ENCODE data around the gene ZACN. TPM values are rescaled to one million over a fixed set of nuclear protein-coding genes. Genes with fewer than 3 reads are reported as not detected.
A peak's percentile ranks its signal among the peaks of the same experiment; 100 is the strongest.

ZACN gene
- total RNA-seq, 2 experiments from 2014 or later = 0.69 to 0.98 TPM

GRCh38 chr17:76074390-76075363 is 4.3 kb upstream of the ZACN start, which contains the start of gene GALR2:
TSS of gene GALR2 (plus strand) at chr17:76074781. CDS start at chr17:76074884, 103 bp downstream.
- Mint-ChIP-seq H3K4me1 (ENCODE audit: low read depth) (peaks cover 67% of the 10 kb centered on the region), H3K27ac (peak within 1 kb of the TSS; percentile 56), H3K9me3 (no peaks in the 10 kb centered on the region), H3K27me3 (peaks cover 40% of the 10 kb centered on the region), H3K4me3 (peak within 1 kb of the TSS; percentile 77), H3K36me3 (ENCODE audit: low read depth) (peaks cover 18% of the 10 kb centered on the region)
- peaks cover 0 to 20% of the 10 kb centered on the region in 2 experiments for H3K9me3 ChIP-seq (ENCODE audit: control insufficient read depth in 1 of 2, insufficient read depth in 1 of 2, low read length in 2 of 2)
- ATAC-seq (ENCODE audit: poor library complexity) (no peak), DNase-seq (peak in 2 of 14 experiments; percentile 24 to 32)
- H3K4me3 ChIP-seq (ENCODE audit: low read length) = no peak within 1 kb of the TSS
- TF ChIP-seq, protein P1, sequence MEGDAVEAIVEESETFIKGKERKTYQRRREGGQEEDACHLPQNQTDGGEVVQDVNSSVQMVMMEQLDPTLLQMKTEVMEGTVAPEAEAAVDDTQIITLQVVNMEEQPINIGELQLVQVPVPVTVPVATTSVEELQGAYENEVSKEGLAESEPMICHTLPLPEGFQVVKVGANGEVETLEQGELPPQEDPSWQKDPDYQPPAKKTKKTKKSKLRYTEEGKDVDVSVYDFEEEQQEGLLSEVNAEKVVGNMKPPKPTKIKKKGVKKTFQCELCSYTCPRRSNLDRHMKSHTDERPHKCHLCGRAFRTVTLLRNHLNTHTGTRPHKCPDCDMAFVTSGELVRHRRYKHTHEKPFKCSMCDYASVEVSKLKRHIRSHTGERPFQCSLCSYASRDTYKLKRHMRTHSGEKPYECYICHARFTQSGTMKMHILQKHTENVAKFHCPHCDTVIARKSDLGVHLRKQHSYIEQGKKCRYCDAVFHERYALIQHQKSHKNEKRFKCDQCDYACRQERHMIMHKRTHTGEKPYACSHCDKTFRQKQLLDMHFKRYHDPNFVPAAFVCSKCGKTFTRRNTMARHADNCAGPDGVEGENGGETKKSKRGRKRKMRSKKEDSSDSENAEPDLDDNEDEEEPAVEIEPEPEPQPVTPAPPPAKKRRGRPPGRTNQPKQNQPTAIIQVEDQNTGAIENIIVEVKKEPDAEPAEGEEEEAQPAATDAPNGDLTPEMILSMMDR (IDR thresholded peaks at IDR 0.05) = no peak
- H3K36me3 ChIP-seq (ENCODE audit: insufficient read depth, low read length) = peaks cover 6% of the 10 kb centered on the region
- H3K27me3 ChIP-seq (ENCODE audit: control insufficient read depth in 1 of 2, insufficient read depth in 2 of 2, low read length in 2 of 2) = peaks cover 33 to 35% of the 10 kb centered on the region in 2 experiments
- H3K4me1 ChIP-seq (ENCODE audit: insufficient read depth, low read length) = peaks cover 72% of the 10 kb centered on the region
- intact Hi-C loops (cut with DNase I, micrococcal nuclease) = no loop called here
- H3K27ac ChIP-seq (ENCODE audit: low read depth in 1 of 2, low read length in 2 of 2) = no peak within 1 kb of the TSS
- CTCF ChIA-PET = no interaction called here
- POLR2A ChIA-PET = interaction anchor here (1.1 kb wide), 1 partner anchor 46 kb away, joined by 4 read pairs; no protein-coding TSS in a partner anchor

GRCh38 chr17:76075364-76076145 is 3.4 kb upstream of the ZACN start:
- H3K4me3 ChIP-seq (ENCODE audit: low read length) = peak overlapping the region; percentile 41
- POLR2A ChIA-PET = interaction anchor here (0.8 to 1.3 kb wide), 3 partner anchors 12 to 47 kb away, joined by 4 to 6 read pairs (median 4); partner anchors contain the start of gene EXOC7
- DNase-seq = peak in 3 of 14 experiments; percentile 23 to 48 (median 40)
- peak overlapping the region; percentile 77 for H3K4me3 Mint-ChIP-seq
- H3K27me3 ChIP-seq (ENCODE audit: control insufficient read depth in 1 of 2, insufficient read depth in 2 of 2, low read length in 2 of 2) = peaks cover 33 to 35% of the 10 kb centered on the region in 2 experiments
- CTCF ChIA-PET = interaction anchor here (0.7 kb wide), 1 partner anchor 204 kb away, joined by 3 read pairs; no protein-coding TSS in a partner anchor
- H3K36me3 Mint-ChIP-seq (ENCODE audit: low read depth) = peaks cover 10% of the 10 kb centered on the region
- intact Hi-C loops (cut with DNase I, micrococcal nuclease) = no loop called here
- no peak overlapping the region for H3K27ac ChIP-seq (ENCODE audit: low read depth in 1 of 2, low read length in 2 of 2)
- H3K4me1 ChIP-seq (ENCODE audit: insufficient read depth, low read length) = peaks cover 71% of the 10 kb centered on the region
- no peaks in the 10 kb centered on the region for H3K36me3 ChIP-seq (ENCODE audit: insufficient read depth, low read length)
- ATAC-seq (ENCODE audit: poor library complexity) = no peak
- H3K4me1 Mint-ChIP-seq (ENCODE audit: low read depth) = peaks cover 66% of the 10 kb centered on the region
- H3K27me3 Mint-ChIP-seq = peaks cover 40% of the 10 kb centered on the region
- no peaks in the 10 kb centered on the region for H3K9me3 Mint-ChIP-seq
- peak overlapping the region; percentile 56 for H3K27ac Mint-ChIP-seq
- H3K9me3 ChIP-seq (ENCODE audit: control insufficient read depth in 1 of 2, insufficient read depth in 1 of 2, low read length in 2 of 2) = peaks cover 0 to 20% of the 10 kb centered on the region in 2 experiments
- TF ChIP-seq, protein P1 (IDR thresholded peaks at IDR 0.05) = no peak

Data from CD4-positive, alpha-beta T cell (primary cell).